GM06990 (cell line): Measurements from ENCODE around the gene ID1.
"Not testable (repeated sequence)": the region's sequence is repeated elsewhere in the genome, so short reads cannot be mapped to it uniquely, and the experiment has no call there.

ENCODE experiments used
- DNase-seq: peaks from one replicate; pipeline ENCODE4 v3.0.0-alpha.2; 2011; ENCODE audit not compliant: insufficient read length; ENCODE audit errors: extremely low read depth
- H3K27me3 ChIP-seq: replicated peaks from 2 replicates; pipeline ENCODE4 v1.6.0; 2011; ENCODE audit warnings: low read length; ENCODE audit not compliant: control insufficient read depth, insufficient read depth
- H3K36me3 ChIP-seq: 2 replicates; pipeline ENCODE4 v1.5.1; 2011; ENCODE audit warnings: low read length; ENCODE audit not compliant: control insufficient read depth, insufficient read depth
- H3K4me3 ChIP-seq: replicated peaks from 2 replicates; pipeline ENCODE4 v1.5.1; 2011; ENCODE audit warnings: low read depth, mild to moderate bottlenecking, control low read depth, low read length
- TF ChIP-seq, protein P1 (sequence below): IDR thresholded peaks from 2 replicates; pipeline ENCODE4 v1.5.1; 2011; ENCODE audit warnings: low read length, control low read depth, mild to moderate bottlenecking, inconsistent platforms; ENCODE audit not compliant: insufficient read depth, poor library complexity, severe bottlenecking

ID1 gene

GRCh38 chr20:31638816-31639215, 33.7 kb downstream of the ID1 start:
- no peak for DNase-seq

DNA sequence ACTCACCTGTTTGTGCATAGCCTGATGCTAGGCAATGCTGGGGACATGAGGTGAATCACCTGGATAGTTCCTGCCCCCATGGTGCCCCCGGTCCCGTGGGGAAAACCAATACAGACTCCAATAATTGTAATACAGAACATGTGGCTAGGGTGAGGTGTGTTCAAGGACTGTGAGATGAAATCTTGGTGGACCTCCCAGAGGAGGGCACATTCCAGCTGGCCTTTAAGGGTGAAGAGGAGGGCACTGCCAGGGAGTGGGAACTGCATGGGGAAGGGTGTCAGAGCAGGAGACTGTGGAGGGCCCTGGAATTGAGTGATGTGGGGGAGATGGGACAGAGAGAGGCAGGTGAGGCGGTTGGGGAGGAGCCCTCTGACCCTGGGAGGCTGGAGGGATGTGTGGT, 35.2 kb downstream of the ID1 start:
- H3K36me3 ChIP-seq, result no peaks in the 10 kb centered on the region
- TF ChIP-seq, protein P1, sequence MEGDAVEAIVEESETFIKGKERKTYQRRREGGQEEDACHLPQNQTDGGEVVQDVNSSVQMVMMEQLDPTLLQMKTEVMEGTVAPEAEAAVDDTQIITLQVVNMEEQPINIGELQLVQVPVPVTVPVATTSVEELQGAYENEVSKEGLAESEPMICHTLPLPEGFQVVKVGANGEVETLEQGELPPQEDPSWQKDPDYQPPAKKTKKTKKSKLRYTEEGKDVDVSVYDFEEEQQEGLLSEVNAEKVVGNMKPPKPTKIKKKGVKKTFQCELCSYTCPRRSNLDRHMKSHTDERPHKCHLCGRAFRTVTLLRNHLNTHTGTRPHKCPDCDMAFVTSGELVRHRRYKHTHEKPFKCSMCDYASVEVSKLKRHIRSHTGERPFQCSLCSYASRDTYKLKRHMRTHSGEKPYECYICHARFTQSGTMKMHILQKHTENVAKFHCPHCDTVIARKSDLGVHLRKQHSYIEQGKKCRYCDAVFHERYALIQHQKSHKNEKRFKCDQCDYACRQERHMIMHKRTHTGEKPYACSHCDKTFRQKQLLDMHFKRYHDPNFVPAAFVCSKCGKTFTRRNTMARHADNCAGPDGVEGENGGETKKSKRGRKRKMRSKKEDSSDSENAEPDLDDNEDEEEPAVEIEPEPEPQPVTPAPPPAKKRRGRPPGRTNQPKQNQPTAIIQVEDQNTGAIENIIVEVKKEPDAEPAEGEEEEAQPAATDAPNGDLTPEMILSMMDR, result no peak
- H3K27me3 ChIP-seq, result no peaks in the 10 kb centered on the region; the same call in 1 of the 2 replicates
- H3K4me3 ChIP-seq, result no peak overlapping the region
- DNase-seq, result no peak

More at GRCh38 chr20:31638816-31639215, 33.7 kb downstream of the ID1 start:
- Histone ChIP-seq H3K4me3 (no peak overlapping the region), H3K36me3 (no peaks in the 10 kb centered on the region), H3K27me3 (no peaks in the 10 kb centered on the region; the same call in 1 of the 2 replicates)
- TF ChIP-seq, protein P1, result no peak

DNA sequence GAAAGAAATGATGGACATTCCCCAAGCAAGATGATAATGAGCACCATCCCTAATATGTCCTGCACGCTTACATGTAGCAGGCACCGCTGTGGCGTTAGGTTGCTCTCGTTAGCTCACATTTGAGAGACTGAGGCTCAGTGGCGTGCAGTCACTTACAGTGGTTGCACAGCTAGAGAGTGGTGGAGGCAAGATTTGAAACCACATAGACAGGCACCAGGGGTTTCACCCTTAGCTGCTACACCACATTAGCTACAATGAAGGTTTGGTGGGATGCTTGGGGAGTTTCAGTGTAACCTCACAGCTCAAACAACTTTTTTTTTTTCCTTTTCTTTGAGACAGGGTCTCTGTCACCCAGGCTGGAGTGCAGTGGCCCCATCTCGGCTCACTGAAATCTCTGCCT, 36.3 kb downstream of the ID1 start:
- no peak overlapping the region for H3K4me3 ChIP-seq
- no peaks in the 10 kb centered on the region; the same call in 1 of the 2 replicates for H3K27me3 ChIP-seq
- TF ChIP-seq, protein P1, result no peak
- H3K36me3 ChIP-seq, result no peaks in the 10 kb centered on the region
- no peak for DNase-seq

- Histone ChIP-seq H3K4me3 (no peak overlapping the region), H3K27me3 (no peaks in the 10 kb centered on the region; the same call in 1 of the 2 replicates)
Measured at GRCh38 chr20:31642837-31643236, 37.7 kb downstream of the ID1 start.

DNA sequence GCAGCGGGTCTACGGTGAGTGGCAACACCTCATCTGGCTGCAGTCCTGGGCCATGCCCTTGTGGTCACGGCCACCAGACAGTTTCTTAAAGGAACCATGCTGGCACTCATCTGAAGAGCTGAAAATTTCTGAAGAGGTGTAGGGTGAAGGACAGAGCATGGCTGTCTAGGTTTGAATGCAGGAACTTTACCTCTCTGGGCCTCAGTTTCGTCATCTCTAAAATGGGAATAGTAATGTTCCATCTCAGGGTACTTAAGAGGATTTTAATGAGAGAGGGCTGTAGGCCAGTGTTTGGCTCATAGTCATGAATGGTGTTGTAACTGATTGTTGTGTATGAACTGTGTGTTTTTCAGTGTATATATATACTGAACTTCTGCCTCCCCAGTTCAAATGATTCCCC, 38.4 kb downstream of the ID1 start:
- Histone ChIP-seq H3K27me3 (no peaks in the 10 kb centered on the region; the same call in 1 of the 2 replicates), H3K4me3 (no peak overlapping the region), H3K36me3 (no peaks in the 10 kb centered on the region)
- DNase-seq, result no peak
- TF ChIP-seq, protein P1, result no peak

More at GRCh38 chr20:31642837-31643236, 37.7 kb downstream of the ID1 start:
- TF ChIP-seq, protein P1, result no peak
- no peaks in the 10 kb centered on the region for H3K36me3 ChIP-seq
- DNase-seq, result no peak

- no peaks in the 10 kb centered on the region for H3K36me3 ChIP-seq
- TF ChIP-seq, protein P1, result no peak
- H3K27me3 ChIP-seq, result no peaks in the 10 kb centered on the region
- no peak for DNase-seq
- H3K4me3 ChIP-seq, result no peak overlapping the region
Measured at GRCh38 chr20:31644701-31645100, 39.6 kb downstream of the ID1 start.

GRCh38 chr20:31648104-31648503, 43.0 kb downstream of the ID1 start:
- H3K4me3 ChIP-seq, H3K36me3 ChIP-seq, H3K27me3 ChIP-seq, DNase-seq: not testable (repeated sequence)
